K562 (cell line): ENCODE measurements around the gene ZNF22. TPM values are rescaled to one million over a fixed set of nuclear protein-coding genes. Genes with fewer than 3 reads are reported as not detected.

Experiments used
- CBFA2T3 ChIP-seq: fragments of 450-650 bp; IDR thresholded peaks from 2 replicates; pipeline ENCODE4 v1.6.1; 2017
- ILK ChIP-seq: fragments of 450-650 bp; IDR thresholded peaks from 2 replicates; pipeline ENCODE4 v1.6.1; 2016; ENCODE audit warnings: missing genetic modification characterization, low read depth, mild to moderate bottlenecking, missing compliant biosample characterization, moderate library complexity, borderline replicate concordance
- NR3C1 ChIP-seq: sonication (generic); formaldehyde crosslinking; IDR thresholded peaks from 2 replicates; pipeline ENCODE4 v1.8.1; 2022; ENCODE audit warnings: missing genetic modification reagents
- PRDM10 ChIP-seq: fragments of 450-650 bp; IDR thresholded peaks from 2 replicates; pipeline ENCODE4 v1.6.1; 2018; ENCODE audit not compliant: partially characterized antibody
- ZC3H4 ChIP-seq: sonication (generic); formaldehyde crosslinking; IDR thresholded peaks from 2 replicates; pipeline ENCODE4 v1.9.0; 2021; ENCODE audit warnings: missing genetic modification reagents, borderline replicate concordance
- polyA plus RNA-seq, 8 experiments: library from polyadenylated mRNA; depleted of rRNA in 4 of 8; stranded (reverse) in 5 of 8; unstranded in 3 of 8; fragments of >200 nt; fragmentation: Nextera tagmentation in 2 of 8; fragmentation: Illumina TruSeq in 1 of 8; extraction: Ambion mirVana in 2 of 8; extraction: Trizol in 1 of 8; gene quantifications; 2 replicates each; pipeline versions ENCODE4 v1.2.1 to v1.2.3, GENCODE V29; 2011 to 2014; ENCODE audit warnings: inconsistent platforms in 1 of 8, missing spikeins in 1 of 8
- total RNA-seq, 7 experiments: library from RNA; depleted of rRNA in 6 of 7; stranded (reverse); fragments of >200 nt in 6 of 7; fragmentation: Illumina TruSeq in 2 of 7; extraction: Trizol in 2 of 7; gene quantifications; 2 replicates each; pipeline versions ENCODE4 v1.2.1 to v1.2.3, GENCODE V29; 2011 to 2021; ENCODE audit warnings: low replicate concordance in 1 of 7

Gene ZNF22
- total and polyA plus RNA-seq, 9 of the 15 experiments (the other 6 are each of a cell fraction or from before 2014, with no cell fraction given): 36.2 to 98.7 (median 51.2) TPM

GRCh38 chr10:44973323-44974081, 27.2 kb upstream of the ZNF22 start (continued):
- peak; percentile 7 for TF ChIP-seq PRDM10
- TF ChIP-seq ILK (tag): no peak
- no peak for TF ChIP-seq NR3C1 (CRISPR knock-in tag)
- TF ChIP-seq ZC3H4: no peak
- TF ChIP-seq CBFA2T3: peak; percentile 33; the same call in 1 of the 2 replicates
